GM19193 (cell line): ENCODE results near the gene GRIK2.

Experiments
- POLR2A ChIP-seq: IDR thresholded peaks from 4 replicates; pipeline ENCODE4 v1.6.1; 2011; ENCODE audit not compliant: insufficient read depth, insufficient read length; ENCODE audit errors: extremely low read depth

GRIK2 gene

GRCh38 chr6:102051720-102052119 lies 658.2 kb downstream of the GRIK2 start:
- no peak for TF ChIP-seq POLR2A

- no peak for TF ChIP-seq POLR2A
Measured at GRCh38 chr6:102064142-102064541, 670.6 kb downstream of the GRIK2 start.

DNA sequence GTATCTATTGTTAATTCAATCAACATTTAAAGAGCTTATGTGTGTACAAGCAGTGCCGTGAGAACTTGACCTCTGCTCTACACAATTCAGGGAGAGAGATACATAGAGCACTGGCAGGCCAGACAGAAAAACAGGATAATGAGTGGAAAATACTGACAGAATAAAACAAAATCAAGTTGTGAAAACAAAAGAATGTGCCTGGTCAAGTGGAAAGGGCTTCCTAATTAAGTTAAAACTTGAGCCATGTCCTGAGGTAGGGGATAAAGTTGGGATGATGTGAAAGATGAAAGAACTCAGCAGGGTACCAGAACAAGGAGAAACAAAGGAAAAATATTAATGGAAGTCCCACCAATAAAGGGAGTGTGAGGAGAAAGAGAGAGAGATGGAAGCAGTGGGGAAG lies 672.8 kb downstream of the GRIK2 start:
- no peak for TF ChIP-seq POLR2A

DNA sequence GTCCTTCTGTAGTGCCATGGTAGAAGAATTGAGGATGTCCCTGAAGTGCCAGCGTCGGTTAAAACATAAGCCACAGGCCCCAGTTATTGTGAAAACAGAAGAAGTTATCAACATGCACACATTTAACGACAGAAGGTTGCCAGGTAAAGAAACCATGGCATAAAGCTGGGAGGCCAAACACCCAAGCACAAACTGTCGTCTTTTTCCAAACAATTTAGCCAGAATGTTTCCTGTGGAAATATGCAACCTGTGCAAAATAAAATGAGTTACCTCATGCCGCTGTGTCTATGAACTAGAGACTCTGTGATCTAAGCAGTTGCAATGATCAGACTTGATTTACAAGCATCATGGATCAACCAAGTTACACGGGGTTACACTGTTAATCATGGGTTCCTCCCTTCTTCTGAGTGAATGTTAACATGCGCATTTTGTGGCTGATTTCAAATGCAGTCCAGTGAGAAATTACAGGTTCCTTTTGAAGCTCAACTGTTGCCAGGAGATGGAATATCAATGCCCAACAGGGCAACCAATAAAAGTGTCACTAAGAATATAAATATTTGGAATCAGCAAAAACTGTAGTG lies 674.9 kb downstream of the GRIK2 start:
- no peak for TF ChIP-seq POLR2A

DNA sequence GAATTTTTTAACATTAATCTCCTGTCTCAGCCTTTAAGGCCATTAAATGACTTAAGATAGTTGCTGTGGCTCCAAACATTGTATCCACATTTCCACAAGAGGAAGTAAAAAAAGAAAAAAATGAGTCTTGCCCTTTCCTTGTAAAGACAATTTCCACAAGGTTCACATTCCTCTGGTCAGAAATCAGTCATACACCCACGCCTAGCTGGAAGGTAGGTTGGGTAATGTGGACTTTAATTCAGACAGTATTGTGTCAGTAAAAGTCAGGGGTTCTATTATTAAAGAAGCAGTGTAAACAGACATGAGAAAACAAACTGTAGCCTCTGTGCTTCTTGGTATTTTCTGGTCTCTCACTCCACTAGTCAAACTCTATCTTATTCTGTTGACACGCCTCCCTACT lies 682.0 kb downstream of the GRIK2 start:
- TF ChIP-seq POLR2A = no peak

DNA sequence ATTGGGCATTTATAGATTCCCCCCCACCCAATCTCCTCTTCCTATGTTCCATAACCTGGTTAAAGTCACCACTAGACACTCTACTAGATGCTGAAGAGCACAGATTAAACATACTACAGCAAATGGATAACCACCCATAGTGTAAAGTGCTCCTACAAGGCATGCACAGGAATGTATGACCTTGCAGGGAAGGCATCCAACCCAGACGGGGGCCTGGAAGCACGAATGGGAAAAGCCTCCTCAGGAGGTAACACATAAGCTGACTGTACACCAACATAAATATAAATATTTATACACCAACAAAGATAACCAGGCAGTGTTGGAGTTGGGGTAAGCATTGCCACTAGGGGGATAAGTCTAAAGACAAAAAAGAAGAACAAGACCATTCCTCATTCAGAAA lies 691.7 kb downstream of the GRIK2 start:
- no peak for TF ChIP-seq POLR2A

- no peak for TF ChIP-seq POLR2A
Measured at GRCh38 chr6:102114402-102114801, 720.9 kb downstream of the GRIK2 start.

- TF ChIP-seq POLR2A = no peak
Measured at GRCh38 chr6:102115911-102116310, 722.4 kb downstream of the GRIK2 start.

- TF ChIP-seq POLR2A = no peak
Measured at GRCh38 chr6:102118034-102118433, 724.5 kb downstream of the GRIK2 start.
